GM18951 (cell line): ENCODE results near the gene C8G.

Source experiments
- POLR2A ChIP-seq: IDR thresholded peaks from 4 replicates; pipeline ENCODE4 v1.6.1; 2011; ENCODE audit warnings: mild to moderate bottlenecking; ENCODE audit not compliant: insufficient read length, insufficient read depth; ENCODE audit errors: extremely low read depth
- in situ Hi-C: fragments of 300-500 bp; cut with MboI; formaldehyde crosslinking; loops from one replicate; pipeline ENCODE4 v1.12.0; 2022; ENCODE audit warnings: low sequenced_read_pairs, mixed read lengths, inconsistent platforms; ENCODE audit not compliant: unreplicated experiment

The C8G gene

GRCh38 chr9:136925414-136926153 is 19.5 kb upstream of the C8G start:
- in situ Hi-C loops, result no loop called here
- TF ChIP-seq POLR2A, result no peak

GRCh38 chr9:136926154-136926704 is 18.8 kb upstream of the C8G start:
- in situ Hi-C loops, result no loop called here
- no peak for TF ChIP-seq POLR2A

- no peak for TF ChIP-seq POLR2A
- in situ Hi-C loops, result no loop called here
Measured at GRCh38 chr9:136926749-136927148, 18.3 kb upstream of the C8G start.

DNA sequence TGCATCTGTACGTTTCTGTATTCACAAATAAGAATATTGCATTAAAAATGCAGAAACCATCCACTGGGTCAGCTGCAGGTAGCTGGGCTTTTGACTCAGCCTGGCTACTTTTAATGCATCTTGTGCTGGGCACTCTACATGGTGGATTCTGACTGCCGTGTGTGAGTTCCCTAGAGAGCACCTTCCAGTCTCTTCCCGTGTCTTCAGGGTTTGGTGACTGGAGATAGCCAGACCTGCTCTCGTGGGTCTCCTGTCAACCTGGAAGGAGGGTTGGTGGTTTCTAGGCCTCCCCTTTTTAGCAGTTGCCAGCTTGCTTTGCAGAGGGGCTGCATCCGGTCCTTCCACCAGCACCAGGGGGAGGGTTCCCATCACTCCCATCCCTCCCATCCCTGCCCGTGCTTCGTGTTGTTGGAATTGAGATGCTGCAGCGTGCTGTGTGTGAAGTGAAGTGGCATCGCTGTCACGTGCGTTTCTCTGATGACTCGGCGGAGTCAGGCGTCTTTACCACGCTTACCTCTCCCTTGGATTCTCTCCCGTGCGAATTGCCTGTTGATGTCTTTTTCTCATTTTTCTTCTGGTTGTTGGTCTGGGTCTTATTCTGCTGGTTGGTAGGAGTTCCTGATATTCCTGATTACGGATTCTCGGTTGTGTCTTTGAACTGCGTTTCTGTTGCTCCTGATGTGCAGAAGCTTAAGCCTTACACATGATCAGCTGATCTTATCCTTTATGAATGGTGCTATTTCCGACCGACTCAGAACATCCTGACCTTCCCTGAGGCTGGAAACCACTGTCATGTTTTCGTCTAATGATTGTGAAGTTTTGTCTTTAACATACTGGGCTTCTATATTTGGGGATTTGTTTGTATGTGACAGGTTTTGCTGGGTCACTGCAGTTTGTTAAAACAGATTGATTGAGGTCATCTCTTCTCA is 17.4 kb upstream of the C8G start:
- in situ Hi-C loops, result no loop called here
- no peak for TF ChIP-seq POLR2A

GRCh38 chr9:136928591-136928990 is 16.5 kb upstream of the C8G start:
- no peak for TF ChIP-seq POLR2A
- in situ Hi-C loops, result no loop called here

GRCh38 chr9:136930014-136930413 is 15.0 kb upstream of the C8G start:
- no peak for TF ChIP-seq POLR2A
- in situ Hi-C loops, result no loop called here

GRCh38 chr9:136931611-136932130 is 13.4 kb upstream of the C8G start:
- in situ Hi-C loops, result no loop called here

GRCh38 chr9:136934277-136934676 is 10.8 kb upstream of the C8G start:
- no peak for TF ChIP-seq POLR2A
- in situ Hi-C loops, result no loop called here

More at GRCh38 chr9:136931611-136932130, 13.4 kb upstream of the C8G start:
- no peak for TF ChIP-seq POLR2A

GRCh38 chr9:136935651-136936050 is 9.4 kb upstream of the C8G start:
- in situ Hi-C loops, result no loop called here
- TF ChIP-seq POLR2A, result no peak

GRCh38 chr9:136936645-136937170 is 8.3 kb upstream of the C8G start:
- in situ Hi-C loops, result no loop called here
- no peak for TF ChIP-seq POLR2A

GRCh38 chr9:136937186-136938001 is 7.6 kb upstream of the C8G start:
- TF ChIP-seq POLR2A, result no peak
- in situ Hi-C loops, result no loop called here

DNA sequence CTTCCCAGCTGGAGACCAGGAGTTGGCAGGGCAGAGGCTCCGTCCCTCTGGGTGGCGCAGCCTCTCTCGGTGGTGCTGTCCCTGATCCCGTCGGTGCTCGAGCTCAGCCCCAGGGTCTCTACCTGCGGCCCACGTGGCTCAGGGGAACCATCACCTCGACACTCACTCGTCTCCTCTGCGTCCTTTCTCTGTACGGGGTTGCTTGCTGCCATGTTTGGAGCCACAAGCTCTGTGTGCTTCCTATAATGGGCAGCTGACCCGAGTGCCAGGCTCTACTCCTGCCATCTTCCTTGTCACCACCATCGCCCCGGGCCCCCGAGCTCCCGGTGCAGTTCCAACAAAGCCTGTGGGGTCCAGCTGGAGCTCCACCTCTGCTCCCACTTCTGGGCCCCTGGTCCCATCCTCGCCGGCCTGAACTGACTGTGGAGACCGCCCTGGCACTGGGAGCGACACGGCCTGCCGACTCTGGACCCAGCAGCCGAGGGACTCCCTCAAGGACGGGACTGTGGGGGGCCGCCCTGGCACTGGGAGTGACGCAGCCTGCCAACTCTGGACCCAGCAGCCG is 5.5 kb upstream of the C8G start:
- TF ChIP-seq POLR2A, result no peak
- in situ Hi-C loops, result no loop called here
